IMR-90 (cell line): Measurements from ENCODE around the gene DYRK1A. TPM values are rescaled to one million over a fixed set of nuclear protein-coding genes. Genes with fewer than 3 reads are reported as not detected.

ENCODE experiments used
- ATAC-seq: fragments of 200-7000 bp; cut with Tn5 transposase; 2 replicates; pipeline ENCODE4 v1.9.1; 2020; ENCODE audit warnings: low read depth, mild to moderate bottlenecking, moderate library complexity
- BruUV-seq: library from RNA; stranded (reverse); fragments of 400-500 nt; replicated peaks from 2 replicates; lab custom pipeline; 2021; lab: Mats Ljungman, UMichigan
- CTCF ChIA-PET: fragments of 300-600 bp; formaldehyde crosslinking; extraction: SDS; loops from one replicate; lab custom pipeline; 2021; ENCODE audit warnings: antibody characterized with exemption; lab: Yijun Ruan, JAX
- POLR2A ChIA-PET: fragments of 300-600 bp; sonication (Branson Sonifier 250); formaldehyde crosslinking; loops from one replicate; lab custom pipeline; 2022; ENCODE audit warnings: antibody characterized with exemption; ENCODE audit not compliant: unreplicated experiment; lab: Charles Lee
- DNase-seq: peaks from one replicate; pipeline ENCODE4 v3.0.0; 2013
- H2AFZ ChIP-seq: replicated peaks from 2 replicates; pipeline ENCODE3; 2013; ENCODE audit warnings: low read length, mild to moderate bottlenecking; ENCODE audit not compliant: poor library complexity
- H2AK5ac ChIP-seq: 2 replicates; pipeline ENCODE4 v1.6.1; 2013; ENCODE audit warnings: low read depth, low read length, inconsistent platforms
- H2AK9ac ChIP-seq: replicated peaks from 2 replicates; pipeline ENCODE3; 2013; ENCODE audit warnings: mild to moderate bottlenecking, low read depth, low read length, moderate library complexity; ENCODE audit not compliant: poor library complexity
- H2BK120ac ChIP-seq: 2 replicates; pipeline ENCODE4 v1.6.1; 2013; ENCODE audit warnings: low read depth, low read length, inconsistent platforms
- H2BK15ac ChIP-seq: 3 replicates; pipeline ENCODE4 v1.6.1; 2013; ENCODE audit warnings: low read depth, low read length, inconsistent platforms
- H2BK20ac ChIP-seq: 2 replicates; pipeline ENCODE4 v1.6.1; 2013; ENCODE audit warnings: low read depth, mild to moderate bottlenecking, inconsistent platforms, low read length, moderate library complexity
- H2BK5ac ChIP-seq: 2 replicates; pipeline ENCODE4 v1.6.1; 2013; ENCODE audit warnings: mild to moderate bottlenecking, low read depth, low read length, inconsistent platforms; ENCODE audit not compliant: poor library complexity, severe bottlenecking
- H3K14ac ChIP-seq: replicated peaks from 2 replicates; pipeline ENCODE4 v1.6.1; 2013; ENCODE audit warnings: low read depth, low read length, inconsistent platforms
- H3K18ac ChIP-seq: 2 replicates; pipeline ENCODE4 v1.6.1; 2013; ENCODE audit warnings: low read depth, low read length, control low read depth
- H3K23ac ChIP-seq: 2 replicates; pipeline ENCODE4 v1.6.1; 2013; ENCODE audit warnings: low read depth, low read length, inconsistent platforms
- H3K27ac ChIP-seq: 2 replicates; pipeline ENCODE4 v1.5.1; 2013; ENCODE audit warnings: mild to moderate bottlenecking, control low read depth, low read length; ENCODE audit not compliant: insufficient read depth
- H3K27me3 ChIP-seq: 2 replicates; pipeline ENCODE4 v1.6.1; 2013; ENCODE audit warnings: low read length; ENCODE audit not compliant: control insufficient read depth, insufficient read depth
- H3K36me3 ChIP-seq: 2 replicates; pipeline ENCODE4 v1.6.1; 2013; ENCODE audit warnings: low read length, mixed read lengths; ENCODE audit not compliant: control insufficient read depth, insufficient read depth
- H3K4ac ChIP-seq: 2 replicates; pipeline ENCODE4 v1.6.1; 2013; ENCODE audit warnings: low read depth, low read length, inconsistent platforms
- H3K4me1 ChIP-seq: 2 replicates; pipeline ENCODE4 v1.6.1; 2013; ENCODE audit warnings: low read length, mixed read lengths; ENCODE audit not compliant: control insufficient read depth, insufficient read depth
- H3K4me2 ChIP-seq: 2 replicates; pipeline ENCODE4 v1.6.1; 2013; ENCODE audit warnings: low read depth, mild to moderate bottlenecking, control low read depth, low read length, moderate library complexity
- H3K4me3 ChIP-seq: 2 replicates; pipeline ENCODE4 v1.5.1; 2013; ENCODE audit warnings: low read depth, mild to moderate bottlenecking, control low read depth, low read length, moderate library complexity; ENCODE audit not compliant: insufficient read depth
- H3K56ac ChIP-seq: 2 replicates; pipeline ENCODE4 v1.6.1; 2013; ENCODE audit warnings: low read length, inconsistent platforms; ENCODE audit not compliant: insufficient read depth; ENCODE audit errors: extremely low read depth
- H3K79me1 ChIP-seq, 2 experiments: 2 replicates each; pipeline ENCODE4 v1.6.1; 2013; ENCODE audit warnings: low read length in 2 of 2, inconsistent platforms in 1 of 2, low read depth in 1 of 2
- H3K9ac ChIP-seq: 2 replicates; pipeline ENCODE4 v1.6.1; 2013; ENCODE audit warnings: low read depth, low read length, control low read depth
- H3K9me1 ChIP-seq: 2 replicates; pipeline ENCODE4 v1.6.1; 2013; ENCODE audit warnings: low read length, inconsistent platforms; ENCODE audit not compliant: insufficient read depth
- H3K9me3 ChIP-seq: 2 replicates; pipeline ENCODE4 v1.6.1; 2013; ENCODE audit warnings: low read length; ENCODE audit not compliant: control insufficient read depth, insufficient read depth
- H4K20me1 ChIP-seq: 2 replicates; pipeline ENCODE4 v1.6.1; 2013; ENCODE audit warnings: low read length, inconsistent platforms; ENCODE audit not compliant: insufficient read depth
- H4K5ac ChIP-seq: 2 replicates; pipeline ENCODE4 v1.6.1; 2013; ENCODE audit warnings: mild to moderate bottlenecking, low read depth, low read length, control low read depth
- H4K8ac ChIP-seq, 2 experiments: 2 replicates each; pipeline ENCODE4 v1.6.1; 2013; ENCODE audit warnings: low read depth in 2 of 2, low read length in 2 of 2, control low read depth in 1 of 2, inconsistent platforms in 1 of 2
- H4K91ac ChIP-seq: 2 replicates; pipeline ENCODE4 v1.6.1; 2013; ENCODE audit warnings: low read depth, low read length, inconsistent platforms; ENCODE audit not compliant: insufficient read depth
- ELK1 ChIP-seq: fragments of 150-350 bp; IDR thresholded peaks from 2 replicates; pipeline ENCODE4 v1.6.1; 2016; ENCODE audit warnings: low read depth, mild to moderate bottlenecking, low read length, moderate library complexity, borderline replicate concordance
- MAFK ChIP-seq: IDR thresholded peaks from 2 replicates; pipeline ENCODE4 v1.6.1; 2012; ENCODE audit warnings: low read depth, low read length, improper control_type of control experiment
- POLR2A ChIP-seq: IDR thresholded peaks from 2 replicates; pipeline ENCODE4 v1.6.1; 2012; ENCODE audit warnings: mild to moderate bottlenecking, low read depth, low read length
- RFX5 ChIP-seq: IDR thresholded peaks from 2 replicates; pipeline ENCODE4 v1.8.0; 2012; ENCODE audit warnings: low read depth, mild to moderate bottlenecking, low read length, moderate library complexity
- WGBS, 2 experiments: methylation state at CpG; one replicate each; pipeline versions ENCODE4 v1.1.5 to v1.1.7; 2013; ENCODE audit warnings: missing lambda C conversion rate in 2 of 2; ENCODE audit not compliant: insufficient read length in 1 of 2; ENCODE audit errors: extremely low coverage in 2 of 2; 5-methylcytosine and 5-hydroxymethylcytosine counted together
- dilution Hi-C: fragments of 300-500 bp; cut with HindIII; formaldehyde crosslinking; loops from one replicate; pipeline ENCODE4 v1.14.3; 2018; ENCODE audit warnings: low sequenced_read_pairs; ENCODE audit not compliant: unreplicated experiment
- in situ Hi-C: fragments of 300-500 bp; cut with MboI; formaldehyde crosslinking; loops from 3 replicates; pipeline ENCODE4 v1.14.3; 2019; ENCODE audit warnings: low sequenced_read_pairs, inconsistent platforms, mixed read lengths
- intact Hi-C: fragments of 100-400 bp; cut with micrococcal nuclease; formaldehyde crosslinking; loops from 2 replicates; pipeline ENCODE4 v1.10.0; 2022
- polyA plus RNA-seq, 3 experiments: library from polyadenylated mRNA; depleted of rRNA; stranded (reverse); fragments of >200 nt; gene quantifications; 2 replicates each; pipeline ENCODE4 v1.2.3, GENCODE V29; 2012; ENCODE audit warnings: low replicate concordance in 1 of 3
- total RNA-seq: library from RNA; depleted of rRNA; stranded (reverse); fragments of >200 nt; gene quantifications from 2 replicates; pipeline ENCODE4 v1.2.3, GENCODE V29; 2012

Gene DYRK1A
- total and polyA plus RNA-seq, 2 of the 4 experiments (the other 2 are of a cell fraction) = 18.6 to 50.5 TPM

- CTCF ChIA-PET = no interaction called here
- H2AFZ ChIP-seq = no peak overlapping the region
- intact Hi-C loops = loop anchor here (5.0 kb wide), 1 partner anchor 194 kb away; the partner anchor contains the start of gene VPS26C
These were observed 94.9 kb downstream of the DYRK1A start for GRCh38 chr21:37461479-37461878.

More at GRCh38 chr21:37461479-37461878, 94.9 kb downstream of the DYRK1A start:
- Histone ChIP-seq H3K14ac (no peak overlapping the region), H3K56ac (no peak overlapping the region), H2BK120ac (no peak overlapping the region), H2AK9ac (no peak overlapping the region), H3K27ac (no peak overlapping the region), H2BK5ac (no peak overlapping the region), H3K9ac (no peak overlapping the region), H3K23ac (no peak overlapping the region), H4K5ac (no peak overlapping the region), H3K18ac (no peak overlapping the region), H3K9me3 (no peaks in the 10 kb centered on the region), H3K27me3 (no peaks in the 10 kb centered on the region), H2BK15ac (no peak overlapping the region), H3K4me1 (peaks cover 22% of the 10 kb centered on the region), H4K20me1 (peaks cover 83% of the 10 kb centered on the region), H3K36me3 (no peaks in the 10 kb centered on the region), H3K4me3 (no peak overlapping the region), H4K8ac (no peak overlapping the region), H4K91ac (no peak overlapping the region), H3K4me2 (no peak overlapping the region), H3K9me1 (peaks cover 32% of the 10 kb centered on the region), H2BK20ac (no peak overlapping the region), H3K4ac (no peak overlapping the region), H3K79me1 (peaks cover 31 to 69% of the 10 kb centered on the region in 2 experiments), H2AK5ac (no peak overlapping the region)
- in situ Hi-C loops = loop anchor here (25.0 kb wide), 1 partner anchor 199 kb away; the partner anchor contains the start of gene VPS26C
- dilution Hi-C loops = no loop called here
- WGBS, 2 experiments = no CpG with 5 or more reads among the region's 4 CpGs
- DNase-seq (peak; percentile 33), ATAC-seq (no peak)
- POLR2A ChIA-PET = no interaction called here
- BruUV-seq = no TSS peak
- TF ChIP-seq RFX5 (no peak), POLR2A (no peak), ELK1 (no peak), MAFK (no peak)
